Hindlimb muscle (tissue), 1 donor: ENCODE data around the gene NAA16. TPM values are rescaled to one million over a fixed set of nuclear protein-coding genes. Genes with fewer than 3 reads are reported as not detected.
"Not testable (repeated sequence)": the region's sequence is repeated elsewhere in the genome, so short reads cannot be mapped to it uniquely, and the experiment has no call there.

ENCODE experiments used
- DNase-seq: peaks from one replicate; pipeline ENCODE4 v3.0.0-alpha.2; 2013
- polyA plus RNA-seq: library from polyadenylated mRNA; unstranded; fragments of 120-200 nt; gene quantifications from one replicate; pipeline ENCODE4 v1.2.1, GENCODE V29; 2013; ENCODE audit not compliant: insufficient read length

The NAA16 gene
- polyA plus RNA-seq, 1 donor = 22.1 TPM

DNA sequence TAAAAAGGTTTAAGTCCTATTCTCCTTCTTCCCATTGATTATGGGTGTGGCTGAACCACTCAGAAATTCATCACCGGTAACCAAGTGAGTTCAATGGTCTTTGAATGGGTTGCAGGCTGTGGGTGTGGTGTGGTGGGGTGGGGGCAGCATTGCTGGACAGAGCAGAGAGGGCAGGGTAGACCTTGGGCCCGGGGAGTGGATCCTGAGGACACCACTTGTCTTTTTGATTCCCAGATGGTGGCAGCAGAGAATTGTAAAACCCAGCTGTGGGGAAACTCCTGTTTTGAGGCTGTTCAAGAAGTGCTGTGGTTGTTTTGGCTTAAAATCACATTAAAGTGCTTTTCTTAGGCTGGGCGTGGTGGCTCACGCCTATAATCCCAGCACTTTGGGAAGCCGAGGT, 100.5 kb downstream of the NAA16 start:
- DNase-seq = peak; percentile 42

DNA sequence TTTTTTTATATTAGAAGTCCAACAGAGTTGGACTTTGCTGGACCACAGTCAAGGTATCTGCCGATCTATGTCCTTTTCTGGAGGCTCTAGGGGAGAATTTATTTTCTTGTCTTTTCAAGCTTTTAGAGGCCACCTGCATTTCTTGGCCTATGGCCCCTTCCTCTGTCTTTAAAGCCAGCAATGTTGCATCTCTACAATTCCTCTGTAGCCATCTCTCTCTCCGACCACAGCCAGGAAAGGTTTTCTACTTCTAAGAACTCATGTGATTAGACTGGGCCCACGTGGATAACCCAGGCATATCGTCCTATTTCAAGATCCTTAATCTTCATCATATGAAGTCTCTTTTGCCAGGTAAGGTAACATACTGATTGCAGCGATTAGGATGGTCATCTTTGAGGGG, 102.8 kb downstream of the NAA16 start:
- peak; percentile 33 for DNase-seq

DNA sequence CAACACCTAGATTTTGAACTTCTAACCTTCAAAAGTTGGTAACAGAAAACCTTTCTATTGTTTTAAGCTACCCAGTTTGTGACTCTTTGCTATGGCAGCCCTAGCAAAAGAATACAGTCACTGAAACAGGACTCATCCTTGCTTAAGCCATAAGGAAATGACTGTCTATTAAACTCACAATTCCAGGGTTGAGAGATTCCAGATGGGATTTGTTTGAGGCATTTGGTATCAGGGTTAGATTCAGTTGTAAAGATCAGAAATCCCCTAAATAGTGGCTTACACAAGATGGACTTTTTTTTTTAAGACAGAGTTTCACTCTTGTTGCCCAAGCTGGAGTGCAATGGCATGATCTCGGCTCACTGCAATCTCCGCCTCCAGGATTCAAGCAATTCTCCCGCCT, 105.2 kb downstream of the NAA16 start:
- no peak for DNase-seq

DNA sequence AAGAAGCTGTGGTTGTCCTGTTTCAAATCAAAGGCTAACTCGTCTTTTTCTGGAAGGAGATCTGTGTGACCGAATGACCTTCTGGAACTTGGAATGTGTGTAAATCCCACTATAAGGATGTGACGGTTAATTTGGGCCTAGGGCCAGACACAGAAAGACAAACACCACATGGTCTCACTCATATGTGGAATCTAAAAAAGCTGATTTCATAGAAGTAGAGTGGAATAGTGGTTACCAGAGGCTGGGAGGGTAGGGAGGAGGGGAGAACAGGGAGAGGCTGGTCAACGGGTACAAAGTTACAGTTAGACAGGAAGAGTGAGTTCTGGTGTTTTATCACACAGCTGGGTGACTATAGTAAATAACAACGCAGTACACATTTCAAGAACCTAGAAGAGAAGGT, 107.0 kb downstream of the NAA16 start:
- DNase-seq = no peak

DNA sequence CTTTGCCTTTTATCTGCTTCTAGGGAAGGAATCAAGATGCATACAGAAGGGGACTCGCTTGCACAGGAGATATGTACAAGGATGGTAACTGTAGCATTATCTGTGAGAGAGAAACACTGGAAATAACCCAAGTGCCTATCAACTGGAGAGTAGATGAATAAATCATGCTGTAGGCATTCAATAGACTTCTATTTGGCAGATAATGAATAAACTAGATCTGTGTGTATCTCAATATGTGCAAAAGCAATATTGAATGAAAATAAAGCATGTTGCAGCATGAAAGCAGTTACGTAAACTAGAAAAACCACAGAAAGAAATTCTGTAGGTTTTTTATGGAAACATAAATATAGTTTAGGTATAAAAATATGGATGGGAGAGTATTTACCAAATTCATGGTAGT, 107.7 kb downstream of the NAA16 start:
- DNase-seq = no peak

- DNase-seq = no peak
Observed at GRCh38 chr13:41419206-41419605, 108.1 kb downstream of the NAA16 start.

- no peak for DNase-seq
Observed at GRCh38 chr13:41420146-41420545, 109.1 kb downstream of the NAA16 start.

DNA sequence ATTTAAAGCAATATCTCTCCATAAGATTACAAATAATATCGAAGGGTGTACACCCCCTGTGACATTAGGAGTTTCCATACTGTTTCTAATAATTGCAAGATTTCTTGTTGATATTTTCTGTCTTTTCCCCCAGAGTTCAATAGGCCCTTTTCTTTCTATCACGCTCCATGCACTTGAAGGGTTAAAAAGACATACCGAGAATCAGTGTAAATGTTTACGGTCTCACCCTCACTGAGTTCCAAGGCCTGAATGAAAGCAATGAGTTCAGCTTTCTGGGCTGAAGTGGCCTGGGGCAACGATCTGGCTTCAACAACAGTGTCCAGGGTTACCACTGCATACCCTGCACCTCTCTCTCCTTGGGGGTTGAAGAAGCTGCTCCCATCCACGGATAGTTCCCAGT, 110.3 kb downstream of the NAA16 start:
- DNase-seq = not testable (repeated sequence)

DNA sequence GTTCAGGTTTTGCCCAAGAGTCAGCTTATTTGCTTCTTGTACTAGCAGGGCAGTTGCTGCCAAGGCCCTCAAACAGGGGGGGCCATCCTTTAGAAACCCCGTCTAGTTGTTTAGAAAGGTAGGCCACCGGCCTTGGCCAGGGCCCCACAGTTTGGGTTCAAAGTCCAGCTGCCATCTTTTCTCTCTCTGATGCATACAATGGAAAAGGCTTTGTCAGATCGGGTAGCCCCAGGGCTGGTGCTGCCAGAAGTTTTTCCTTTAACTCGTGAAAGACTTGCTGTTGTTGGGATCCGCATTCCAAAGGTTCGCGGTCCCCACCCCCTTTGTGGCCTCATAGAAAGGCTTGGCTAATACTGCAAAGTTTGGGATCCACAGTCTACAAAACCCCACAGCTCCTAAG, 110.9 kb downstream of the NAA16 start:
- not testable (repeated sequence) for DNase-seq

GRCh38 chr13:41423259-41423658, 112.2 kb downstream of the NAA16 start:
- DNase-seq = not testable (repeated sequence)

- not testable (repeated sequence) for DNase-seq
Observed at GRCh38 chr13:41424675-41425074, 113.6 kb downstream of the NAA16 start.

DNA sequence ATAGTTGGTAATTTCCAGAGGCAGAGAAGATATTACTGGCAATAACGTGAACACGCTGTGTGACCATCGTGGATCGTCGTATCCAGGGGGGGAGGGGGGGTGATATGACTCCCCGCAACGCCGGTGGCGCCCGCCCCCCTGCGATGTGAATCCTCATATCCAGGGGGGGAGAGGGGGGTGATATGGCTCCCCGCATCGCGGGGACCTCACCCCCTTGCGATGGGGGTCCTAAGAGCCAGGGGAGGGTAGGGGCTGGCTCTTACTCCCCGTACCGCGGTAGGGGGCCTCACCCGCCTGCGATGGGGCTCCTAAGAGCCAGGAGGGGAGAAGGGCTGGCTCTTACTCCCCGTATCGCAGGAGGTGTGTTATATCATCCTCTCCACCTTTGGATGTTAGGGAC, 115.0 kb downstream of the NAA16 start:
- no peak for DNase-seq

Other genes starting within 250 kb of the NAA16 start
- gene WBP4, start 249.8 kb upstream of the NAA16 start, polyA plus RNA-seq = 16.8 TPM
- gene KBTBD6, start 178.5 kb upstream of the NAA16 start, polyA plus RNA-seq = 9.0 TPM
- 7.3 TPM for gene KBTBD7, start 116.7 kb upstream of the NAA16 start, polyA plus RNA-seq
- gene MTRF1, start 47.7 kb upstream of the NAA16 start, polyA plus RNA-seq = 11.7 TPM
- 18.5 TPM for gene RGCC, start 146.3 kb downstream of the NAA16 start, polyA plus RNA-seq